Panc1 (cell line): ENCODE measurements around the gene NXF1.

Experiments
- TF ChIP-seq, protein P1 (sequence below): fragments of 450-650 bp; IDR thresholded peaks from 2 replicates; pipeline ENCODE4 v1.5.1; 2017; ENCODE audit warnings: mild to moderate bottlenecking
- TF ChIP-seq, protein P2 (sequence below), 2 experiments: IDR thresholded peaks; 2 replicates each; pipeline ENCODE4 v1.6.1; 2011 to 2012; ENCODE audit warnings: low read depth in 2 of 2, control low read depth in 1 of 2, low read length in 1 of 2, mild to moderate bottlenecking in 1 of 2, moderate library complexity in 1 of 2; ENCODE audit not compliant: insufficient read depth in 1 of 2

DNA sequence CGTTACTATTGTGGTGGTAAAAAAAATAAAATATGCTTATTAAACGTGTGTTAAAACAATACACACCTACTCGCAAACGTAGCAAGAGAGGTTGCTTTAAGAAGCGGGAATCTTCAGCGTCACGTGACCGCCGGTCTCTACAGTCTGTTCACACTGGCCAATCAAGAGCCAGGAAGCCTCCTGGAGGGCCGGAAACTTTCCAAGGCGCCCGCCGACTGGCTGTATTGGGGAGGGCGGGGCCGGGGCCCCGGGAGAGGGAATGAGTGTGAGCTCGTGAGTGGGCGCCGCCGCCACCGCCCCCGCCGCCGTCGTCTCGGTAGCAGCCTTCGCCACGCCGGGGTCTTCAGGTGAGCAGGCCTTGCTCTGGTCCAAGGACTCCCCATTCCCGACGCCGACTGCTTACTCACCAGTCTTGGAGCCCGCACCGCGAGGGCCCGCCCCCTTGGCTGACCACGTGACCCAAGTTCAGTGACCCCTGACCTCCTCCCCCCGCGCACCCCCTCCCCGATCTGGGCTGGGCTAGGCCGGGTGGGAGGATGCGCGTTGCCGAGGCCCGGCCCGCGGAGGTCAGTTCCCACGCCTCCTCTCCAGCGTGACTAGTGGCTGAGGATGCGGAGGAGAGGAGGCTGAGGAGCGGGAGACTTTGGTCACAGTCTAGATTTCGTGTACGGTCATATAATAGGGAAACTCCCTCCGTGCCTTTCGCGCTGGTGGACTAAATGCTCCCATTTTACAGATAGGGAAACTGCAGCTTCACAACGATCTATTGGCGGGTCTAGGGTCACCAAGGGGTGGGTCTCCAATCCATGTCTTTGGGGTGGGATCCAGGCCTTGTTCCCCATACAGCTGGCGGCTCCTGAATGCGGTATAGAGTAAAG, 33.9 kb downstream of the NXF1 start, which contains the start of gene TAF6L:
- TF ChIP-seq, protein P1, sequence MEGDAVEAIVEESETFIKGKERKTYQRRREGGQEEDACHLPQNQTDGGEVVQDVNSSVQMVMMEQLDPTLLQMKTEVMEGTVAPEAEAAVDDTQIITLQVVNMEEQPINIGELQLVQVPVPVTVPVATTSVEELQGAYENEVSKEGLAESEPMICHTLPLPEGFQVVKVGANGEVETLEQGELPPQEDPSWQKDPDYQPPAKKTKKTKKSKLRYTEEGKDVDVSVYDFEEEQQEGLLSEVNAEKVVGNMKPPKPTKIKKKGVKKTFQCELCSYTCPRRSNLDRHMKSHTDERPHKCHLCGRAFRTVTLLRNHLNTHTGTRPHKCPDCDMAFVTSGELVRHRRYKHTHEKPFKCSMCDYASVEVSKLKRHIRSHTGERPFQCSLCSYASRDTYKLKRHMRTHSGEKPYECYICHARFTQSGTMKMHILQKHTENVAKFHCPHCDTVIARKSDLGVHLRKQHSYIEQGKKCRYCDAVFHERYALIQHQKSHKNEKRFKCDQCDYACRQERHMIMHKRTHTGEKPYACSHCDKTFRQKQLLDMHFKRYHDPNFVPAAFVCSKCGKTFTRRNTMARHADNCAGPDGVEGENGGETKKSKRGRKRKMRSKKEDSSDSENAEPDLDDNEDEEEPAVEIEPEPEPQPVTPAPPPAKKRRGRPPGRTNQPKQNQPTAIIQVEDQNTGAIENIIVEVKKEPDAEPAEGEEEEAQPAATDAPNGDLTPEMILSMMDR: no peak
- TF ChIP-seq, protein P2, sequence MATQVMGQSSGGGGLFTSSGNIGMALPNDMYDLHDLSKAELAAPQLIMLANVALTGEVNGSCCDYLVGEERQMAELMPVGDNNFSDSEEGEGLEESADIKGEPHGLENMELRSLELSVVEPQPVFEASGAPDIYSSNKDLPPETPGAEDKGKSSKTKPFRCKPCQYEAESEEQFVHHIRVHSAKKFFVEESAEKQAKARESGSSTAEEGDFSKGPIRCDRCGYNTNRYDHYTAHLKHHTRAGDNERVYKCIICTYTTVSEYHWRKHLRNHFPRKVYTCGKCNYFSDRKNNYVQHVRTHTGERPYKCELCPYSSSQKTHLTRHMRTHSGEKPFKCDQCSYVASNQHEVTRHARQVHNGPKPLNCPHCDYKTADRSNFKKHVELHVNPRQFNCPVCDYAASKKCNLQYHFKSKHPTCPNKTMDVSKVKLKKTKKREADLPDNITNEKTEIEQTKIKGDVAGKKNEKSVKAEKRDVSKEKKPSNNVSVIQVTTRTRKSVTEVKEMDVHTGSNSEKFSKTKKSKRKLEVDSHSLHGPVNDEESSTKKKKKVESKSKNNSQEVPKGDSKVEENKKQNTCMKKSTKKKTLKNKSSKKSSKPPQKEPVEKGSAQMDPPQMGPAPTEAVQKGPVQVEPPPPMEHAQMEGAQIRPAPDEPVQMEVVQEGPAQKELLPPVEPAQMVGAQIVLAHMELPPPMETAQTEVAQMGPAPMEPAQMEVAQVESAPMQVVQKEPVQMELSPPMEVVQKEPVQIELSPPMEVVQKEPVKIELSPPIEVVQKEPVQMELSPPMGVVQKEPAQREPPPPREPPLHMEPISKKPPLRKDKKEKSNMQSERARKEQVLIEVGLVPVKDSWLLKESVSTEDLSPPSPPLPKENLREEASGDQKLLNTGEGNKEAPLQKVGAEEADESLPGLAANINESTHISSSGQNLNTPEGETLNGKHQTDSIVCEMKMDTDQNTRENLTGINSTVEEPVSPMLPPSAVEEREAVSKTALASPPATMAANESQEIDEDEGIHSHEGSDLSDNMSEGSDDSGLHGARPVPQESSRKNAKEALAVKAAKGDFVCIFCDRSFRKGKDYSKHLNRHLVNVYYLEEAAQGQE (IDR thresholded peaks at IDR 0.05; ENCODE audit: insufficient read depth in 1 of 2, low read depth in 2 of 2, low read length in 1 of 2): no peak
